Measurements from ENCODE around the gene TRDN.

DNA sequence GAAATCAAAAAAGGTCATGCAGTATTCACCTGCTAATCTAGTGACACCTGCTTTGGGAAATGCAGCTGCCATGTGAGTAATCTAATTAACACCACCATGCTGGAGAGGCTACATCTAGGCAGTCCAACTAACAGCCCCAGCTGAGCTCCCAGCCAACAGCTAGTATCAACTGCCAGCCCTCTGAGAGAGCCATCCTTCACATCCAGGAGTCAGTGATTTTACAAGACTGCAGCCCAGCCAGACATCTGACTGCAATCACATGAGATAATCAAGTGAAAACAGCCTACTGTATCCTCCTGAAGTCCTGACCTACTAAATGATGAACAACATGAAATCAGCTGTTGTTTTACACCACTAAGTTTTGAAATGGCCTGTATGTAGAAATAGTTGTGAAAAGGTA lies 298.4 kb downstream of the TRDN start:
- TF ChIP-seq, protein P1, sequence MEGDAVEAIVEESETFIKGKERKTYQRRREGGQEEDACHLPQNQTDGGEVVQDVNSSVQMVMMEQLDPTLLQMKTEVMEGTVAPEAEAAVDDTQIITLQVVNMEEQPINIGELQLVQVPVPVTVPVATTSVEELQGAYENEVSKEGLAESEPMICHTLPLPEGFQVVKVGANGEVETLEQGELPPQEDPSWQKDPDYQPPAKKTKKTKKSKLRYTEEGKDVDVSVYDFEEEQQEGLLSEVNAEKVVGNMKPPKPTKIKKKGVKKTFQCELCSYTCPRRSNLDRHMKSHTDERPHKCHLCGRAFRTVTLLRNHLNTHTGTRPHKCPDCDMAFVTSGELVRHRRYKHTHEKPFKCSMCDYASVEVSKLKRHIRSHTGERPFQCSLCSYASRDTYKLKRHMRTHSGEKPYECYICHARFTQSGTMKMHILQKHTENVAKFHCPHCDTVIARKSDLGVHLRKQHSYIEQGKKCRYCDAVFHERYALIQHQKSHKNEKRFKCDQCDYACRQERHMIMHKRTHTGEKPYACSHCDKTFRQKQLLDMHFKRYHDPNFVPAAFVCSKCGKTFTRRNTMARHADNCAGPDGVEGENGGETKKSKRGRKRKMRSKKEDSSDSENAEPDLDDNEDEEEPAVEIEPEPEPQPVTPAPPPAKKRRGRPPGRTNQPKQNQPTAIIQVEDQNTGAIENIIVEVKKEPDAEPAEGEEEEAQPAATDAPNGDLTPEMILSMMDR (conservative IDR thresholded peaks at IDR 0.05; ENCODE audit: low read length), result no peak
- no peak for TF ChIP-seq EZH2phosphoT487 (IDR thresholded peaks at IDR 0.05; ENCODE audit: borderline replicate concordance)
